HCT116 (cell line): ENCODE measurements around the gene RAPGEF1. TPM values are rescaled to one million over a fixed set of nuclear protein-coding genes. Genes with fewer than 3 reads are reported as not detected.

Experiments
- ATAC-seq: fragments of 200-7000 bp; cut with Tn5 transposase; 2 replicates; pipeline ENCODE4 v1.9.1; 2020; ENCODE audit warnings: mild to moderate bottlenecking, moderate library complexity
- BruUV-seq: library from RNA; stranded (reverse); fragments of 400-500 nt; replicated peaks from 2 replicates; lab custom pipeline; 2021; lab: Mats Ljungman, UMichigan
- CTCF ChIA-PET: fragments of 300-600 bp; sonication (Branson Sonifier 250); formaldehyde crosslinking; loops from one replicate; lab custom pipeline; 2021; ENCODE audit warnings: antibody characterized with exemption; lab: Charles Lee
- POLR2A ChIA-PET: fragments of 300-600, 350-600 bp; sonication (Branson Sonifier 250); formaldehyde crosslinking; loops from one replicate; lab custom pipeline; 2021; ENCODE audit warnings: antibody characterized with exemption; lab: Charles Lee
- RAD21 ChIA-PET, 2 experiments: fragments of 300-600 bp; sonication (Branson Sonifier 250); formaldehyde crosslinking; loops; one replicate each; lab custom pipeline; 2023; ENCODE audit warnings: low total read pairs in 2 of 2; ENCODE audit not compliant: uncharacterized antibody in 2 of 2, unreplicated experiment in 2 of 2, low non-redundant PET in 1 of 2; lab: Charles Lee
- DNase-seq: peaks from one replicate; pipeline ENCODE4 v3.0.0-alpha.2; 2010; ENCODE audit warnings: low read depth, low spot score
- H2AFZ ChIP-seq: fragments of 200-600 bp; shearing (Covaris generic), sonication (generic); 2 replicates; pipeline ENCODE4 v1.6.1; 2017; ENCODE audit warnings: low read depth, mixed run types, mixed read lengths, antibody characterized with exemption, low read length; ENCODE audit not compliant: poor library complexity, severe bottlenecking
- H3K27ac ChIP-seq: 2 replicates; pipeline ENCODE4 v1.5.1; 2012; ENCODE audit warnings: low read depth, low read length
- H3K27me3 ChIP-seq: fragments of 200-600 bp; sonication (generic); 2 replicates; pipeline ENCODE4 v1.6.1; 2016; ENCODE audit warnings: mixed run types, low read length, mixed read lengths; ENCODE audit not compliant: insufficient read depth
- H3K36me3 ChIP-seq, 2 experiments: fragments of 200-500 bp in 1 of 2; fragments of 200-600 bp in 1 of 2; sonication (Bioruptor generic) in 1 of 2; sonication (generic) in 1 of 2; 2 replicates each; pipeline versions ENCODE4 v1.5.1 to v1.6.1; 2014 to 2016; ENCODE audit warnings: low read length in 2 of 2, inconsistent platforms in 1 of 2, mixed read lengths in 1 of 2, mixed run types in 1 of 2; ENCODE audit not compliant: insufficient read depth in 2 of 2, control insufficient read depth in 1 of 2
- H3K4me1 ChIP-seq, 2 experiments: fragments of 200-600 bp in 1 of 2; sonication (generic) in 1 of 2; 2 replicates each; pipeline versions ENCODE4 v1.5.1 to v1.6.1; 2012 to 2017; ENCODE audit warnings: low read length in 2 of 2, inconsistent platforms in 1 of 2, mild to moderate bottlenecking in 1 of 2, mixed read lengths in 1 of 2, mixed run types in 1 of 2, moderate library complexity in 1 of 2; ENCODE audit not compliant: insufficient read depth in 2 of 2, control insufficient read depth in 1 of 2
- H3K4me2 ChIP-seq: fragments of 200-600 bp; sonication (generic); 2 replicates; pipeline ENCODE4 v1.6.1; 2017; ENCODE audit warnings: mixed run types, low read length, mixed read lengths
- H3K4me3 ChIP-seq, 2 experiments: fragments of 200-600 bp in 1 of 2; sonication (generic) in 1 of 2; replicated peaks in 1 of 2; 2 replicates each; pipeline ENCODE4 v1.5.1; 2011 to 2016; ENCODE audit warnings: low read length in 2 of 2, control low read depth in 1 of 2, low read depth in 1 of 2, mild to moderate bottlenecking in 1 of 2, mixed read lengths in 1 of 2, mixed run types in 1 of 2
- H3K79me2 ChIP-seq: fragments of 200-600 bp; sonication (generic); 2 replicates; pipeline ENCODE4 v1.6.1; 2017; ENCODE audit warnings: mild to moderate bottlenecking, mixed run types, low read length, moderate library complexity, mixed read lengths; ENCODE audit not compliant: insufficient read depth
- H3K9ac ChIP-seq: fragments of 200-600 bp; sonication (generic); 2 replicates; pipeline ENCODE4 v1.6.1; 2016; ENCODE audit warnings: low read length, mixed read lengths
- H3K9me2 ChIP-seq: fragments of 200-600 bp; sonication (generic), shearing (Covaris generic); 2 replicates; pipeline ENCODE4 v1.6.1; 2017; ENCODE audit warnings: mixed run types, mild to moderate bottlenecking, moderate library complexity; ENCODE audit not compliant: insufficient read depth
- H3K9me3 ChIP-seq, 2 experiments: fragments of 200-500 bp in 1 of 2; fragments of 200-600 bp in 1 of 2; sonication (Bioruptor generic) in 1 of 2; sonication (generic) in 1 of 2; 2 replicates each; pipeline ENCODE4 v1.6.1; 2014 to 2017; ENCODE audit warnings: low read length in 2 of 2, mixed read lengths in 2 of 2, inconsistent platforms in 1 of 2, low read depth in 1 of 2, mild to moderate bottlenecking in 1 of 2, mixed run types in 1 of 2, moderate library complexity in 1 of 2; ENCODE audit not compliant: control insufficient read depth in 1 of 2, insufficient read depth in 1 of 2
- H4K20me1 ChIP-seq: fragments of 200-600 bp; sonication (generic), shearing (Covaris generic); 2 replicates; pipeline ENCODE4 v1.6.1; 2017; ENCODE audit warnings: mixed run types, mild to moderate bottlenecking, moderate library complexity; ENCODE audit not compliant: insufficient read depth
- ATF3 ChIP-seq: IDR thresholded peaks from 2 replicates; pipeline ENCODE4 v1.6.1; 2012
- CEBPB ChIP-seq: IDR thresholded peaks from 2 replicates; pipeline ENCODE4 v1.6.1; 2012; ENCODE audit warnings: low read depth
- CTCF ChIP-seq, 3 experiments: fragments of 200-600 bp in 1 of 3; sonication (generic) in 1 of 3; IDR thresholded peaks in 2 of 3; conservative IDR thresholded peaks in 1 of 3; 2 replicates each; pipeline ENCODE4 v1.5.1; 2012 to 2017; ENCODE audit warnings: low read depth in 2 of 3, low read length in 2 of 3, antibody characterized with exemption in 1 of 3, borderline replicate concordance in 1 of 3, control low read depth in 1 of 3, mild to moderate bottlenecking in 1 of 3, mixed read lengths in 1 of 3, mixed run types in 1 of 3, moderate library complexity in 1 of 3; ENCODE audit not compliant: insufficient read depth in 1 of 3
- EZH2 ChIP-seq: fragments of 200-600 bp; sonication (generic); IDR thresholded peaks from 2 replicates; pipeline ENCODE4 v1.6.1; 2017; ENCODE audit warnings: antibody characterized with exemption, mixed run types
- EZH2phosphoT487 ChIP-seq: fragments of 200-600 bp; IDR thresholded peaks from 2 replicates; pipeline ENCODE4 v1.6.1; 2018; ENCODE audit warnings: antibody characterized with exemption, borderline replicate concordance
- FOSL1 ChIP-seq: IDR thresholded peaks from 2 replicates; pipeline ENCODE4 v1.6.1; 2012; ENCODE audit warnings: low read depth
- JUND ChIP-seq: IDR thresholded peaks from 2 replicates; pipeline ENCODE4 v1.6.1; 2012
- MAX ChIP-seq: IDR thresholded peaks from 2 replicates; pipeline ENCODE4 v1.6.1; 2012
- POLR2AphosphoS5 ChIP-seq: IDR thresholded peaks from 2 replicates; pipeline ENCODE4 v1.6.1; 2011; ENCODE audit warnings: mild to moderate bottlenecking, low read depth, low read length, moderate library complexity
- REST ChIP-seq: IDR thresholded peaks from 2 replicates; pipeline ENCODE4 v1.6.1; 2012; ENCODE audit warnings: low read depth
- TCF7L2 ChIP-seq: IDR thresholded peaks from 2 replicates; pipeline ENCODE4 v1.7.0; 2011; ENCODE audit warnings: borderline replicate concordance, inconsistent platforms; ENCODE audit not compliant: insufficient read depth, insufficient read length; ENCODE audit errors: extremely low read depth
- ZBTB33 ChIP-seq: IDR thresholded peaks from 2 replicates; pipeline ENCODE4 v1.6.1; 2011; ENCODE audit warnings: mild to moderate bottlenecking, low read length, moderate library complexity; ENCODE audit not compliant: insufficient replicate concordance; ENCODE audit errors: extremely low read depth
- ZFX ChIP-seq: fragments of 450-650 bp; IDR thresholded peaks from 2 replicates; pipeline ENCODE4 v1.6.1; 2017
- ZNF274 ChIP-seq: fragments of 200-500 bp; sonication (Bioruptor generic); IDR thresholded peaks from 2 replicates; pipeline ENCODE4 v1.6.1; 2014; ENCODE audit warnings: mild to moderate bottlenecking, low read depth, low read length, inconsistent platforms
- intact Hi-C: fragments of 100-400 bp; cut with micrococcal nuclease; formaldehyde crosslinking; loops from 2 replicates; pipeline ENCODE4 v1.10.0; 2022
- total RNA-seq: library from RNA; stranded (reverse); gene quantifications from one replicate; pipeline ENCODE4 v1.2.1, GENCODE V29; 2021; ENCODE audit not compliant: unreplicated experiment

Gene RAPGEF1
- total RNA-seq, 1 experiment from 2014 or later, result 43.0 TPM

GRCh38 chr9:131695366-131695765 is 44.5 kb downstream of the RAPGEF1 start (continued):
- TF ChIP-seq REST (no peak), EZH2 (no peak), FOSL1 (no peak), MAX (no peak), TCF7L2 (no peak)
- TF ChIP-seq, all 23 proteins: peak for 0

GRCh38 chr9:131693651-131694597 is 46.0 kb downstream of the RAPGEF1 start:
- H3K4me1 ChIP-seq, result no peaks in the 10 kb centered on the region
- no TSS peak for BruUV-seq
- H3K9ac ChIP-seq, result no peak overlapping the region
- no peak for ATAC-seq
- no peaks in the 10 kb centered on the region for H3K9me3 ChIP-seq
- DNase-seq, result no peak
- no peaks in the 10 kb centered on the region for H3K9me2 ChIP-seq
- intact Hi-C loops, result no loop called here
- H3K79me2 ChIP-seq, result peaks cover 10% of the 10 kb centered on the region; the same call in 1 of the 2 replicates
- ChIA-PET RAD21 (no interaction called here), POLR2A (no interaction called here), CTCF (interaction anchor here (1.2 kb wide), 1 partner anchor 15 kb away, joined by 3 read pairs; no protein-coding TSS in a partner anchor)
- H3K4me3 ChIP-seq, result no peak overlapping the region
- peaks cover 7% of the 10 kb centered on the region; the same call in 1 of the 2 replicates for H4K20me1 ChIP-seq
- no peaks in the 10 kb centered on the region for H3K36me3 ChIP-seq
- H3K27ac ChIP-seq, result no peak overlapping the region
- no peak overlapping the region for H3K4me2 ChIP-seq
- H2AFZ ChIP-seq, result no peak overlapping the region
- no peaks in the 10 kb centered on the region for H3K27me3 ChIP-seq
- no peak for TF ChIP-seq ZNF274
- TF ChIP-seq ZFX, result no peak
- TF ChIP-seq CEBPB, result no peak
- TF ChIP-seq EZH2, result no peak
- no peak for TF ChIP-seq CTCF (IDR thresholded peaks at IDR 0.05 in 2 of 3, conservative IDR thresholded peaks at IDR 0.05 in 1 of 3; ENCODE audit: borderline replicate concordance in 1 of 3, insufficient read depth in 1 of 3, low read depth in 2 of 3, low read length in 2 of 3)
- no peak for TF ChIP-seq MAX
- TF ChIP-seq ZBTB33, result no peak
- no peak for TF ChIP-seq POLR2AphosphoS5
- no peak for TF ChIP-seq ATF3
- TF ChIP-seq EZH2phosphoT487, result no peak
- TF ChIP-seq JUND, result no peak
